DMS79 treated with DMSO at 0.1 percent for 48 hours (cell line): ENCODE measurements around the gene TAAR5.
"Not testable (repeated sequence)": the region's sequence is repeated elsewhere in the genome, so short reads cannot be mapped to it uniquely, and the experiment has no call there.

Source experiments
- DNase-seq: peaks from one replicate; lab custom pipeline; 2025; lab: John Stamatoyannopoulos, UW

The TAAR5 gene

GRCh38 chr6:132589454-132589853 is at the start of gene TAAR5:
TSS of gene TAAR5 (minus strand) at chr6:132589741. CDS start at chr6:132589686, 55 bp downstream.
- DNase-seq, result no peak

- not testable (repeated sequence) for DNase-seq
Observed at GRCh38 chr6:132637135-132637534, 47.6 kb upstream of the TAAR5 start.

GRCh38 chr6:132635906-132636305 is 46.4 kb upstream of the TAAR5 start:
- not testable (repeated sequence) for DNase-seq

GRCh38 chr6:132635288-132635687 is 45.7 kb upstream of the TAAR5 start:
- not testable (repeated sequence) for DNase-seq

GRCh38 chr6:132634796-132635195 is 45.3 kb upstream of the TAAR5 start:
- no peak for DNase-seq

GRCh38 chr6:132633362-132633761 is 43.8 kb upstream of the TAAR5 start:
- DNase-seq, result no peak

- no peak for DNase-seq
Observed at GRCh38 chr6:132624175-132624574, 34.6 kb upstream of the TAAR5 start, which contains the start of gene TAAR2. TSS of gene TAAR2 (minus strand) at chr6:132624275. CDS start at chr6:132624275, 0 bp downstream.

GRCh38 chr6:132623106-132623845 is 33.7 kb upstream of the TAAR5 start:
- DNase-seq, result no peak

GRCh38 chr6:132616677-132617076 is 27.1 kb upstream of the TAAR5 start:
- DNase-seq, result no peak

- no peak for DNase-seq
Observed at GRCh38 chr6:132614554-132614953, 25.0 kb upstream of the TAAR5 start.

- no peak for DNase-seq
Observed at GRCh38 chr6:132612449-132613108, 23.0 kb upstream of the TAAR5 start.

- DNase-seq, result no peak
Observed at GRCh38 chr6:132611616-132612015, 22.1 kb upstream of the TAAR5 start.

GRCh38 chr6:132607544-132608233 is 18.1 kb upstream of the TAAR5 start:
- DNase-seq, result no peak

GRCh38 chr6:132604635-132605152 is 15.2 kb upstream of the TAAR5 start:
- no peak for DNase-seq

- not testable (repeated sequence) for DNase-seq
Observed at GRCh38 chr6:132600900-132601299, 11.4 kb upstream of the TAAR5 start.

- no peak for DNase-seq
Observed at GRCh38 chr6:132598473-132598872, 8.9 kb upstream of the TAAR5 start.

GRCh38 chr6:132596201-132596600 is 6.7 kb upstream of the TAAR5 start:
- no peak for DNase-seq

GRCh38 chr6:132592855-132593254 is 3.3 kb upstream of the TAAR5 start:
- no peak for DNase-seq

- no peak for DNase-seq
Observed at GRCh38 chr6:132590362-132590761, 821 bp upstream of the TAAR5 start.

GRCh38 chr6:132587424-132587823 is 2.1 kb downstream of the TAAR5 start:
- no peak for DNase-seq

- DNase-seq, result no peak
Observed at GRCh38 chr6:132584698-132585097, 4.8 kb downstream of the TAAR5 start.

- DNase-seq, result no peak
Observed at GRCh38 chr6:132571774-132572173, 17.8 kb downstream of the TAAR5 start.
